Measurements from ENCODE around the gene IL17B. TPM values are rescaled to one million over a fixed set of nuclear protein-coding genes. Genes with fewer than 3 reads are reported as not detected.

Gene IL17B
- total and polyA plus RNA-seq, 2 donors (not counting 3 experiments of a cell fraction or from before 2014, with no cell fraction given), result not detected

DNA sequence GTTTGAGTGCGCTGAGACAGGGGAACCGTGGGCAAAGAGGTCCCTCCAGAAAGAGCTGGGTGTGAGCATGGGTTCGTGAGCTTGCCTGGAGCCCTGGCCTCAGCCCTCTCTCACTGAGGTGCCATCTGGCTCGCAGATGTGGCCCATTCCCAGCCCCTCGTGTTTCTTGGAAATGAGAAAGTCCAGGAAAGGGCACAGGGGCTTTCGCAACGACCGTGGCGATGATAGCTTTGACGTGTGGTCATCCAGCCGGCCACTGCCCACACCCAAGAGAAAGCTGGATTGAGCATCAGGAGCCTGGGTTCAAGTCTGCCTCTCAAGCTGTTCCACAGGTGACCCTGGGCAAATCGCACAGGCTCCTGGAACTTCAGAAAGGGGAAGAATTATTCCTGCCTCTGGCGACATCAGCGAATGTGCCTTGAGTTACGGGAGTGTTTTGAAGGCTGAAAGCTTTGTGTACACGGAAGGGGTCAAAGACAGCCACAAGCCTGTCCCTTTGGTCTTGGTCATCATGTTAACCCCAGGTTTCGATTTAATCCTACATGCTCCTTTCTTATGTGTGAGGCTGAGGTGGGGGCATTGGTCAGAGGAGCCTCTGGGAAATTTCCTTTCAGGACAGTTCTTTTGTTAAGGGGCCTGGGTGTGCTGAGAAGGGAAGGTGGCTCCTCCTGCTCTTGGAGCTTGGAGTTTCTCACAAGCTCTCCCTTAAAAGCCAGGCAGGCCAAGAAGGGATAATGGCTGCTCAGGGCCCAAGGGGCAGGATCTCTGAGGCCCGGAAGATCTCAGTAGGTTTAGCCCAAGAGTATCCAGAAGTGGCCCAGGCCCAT, 41.7 kb upstream of the IL17B start:
- dilution Hi-C loops (cut with MboI; ENCODE audit: extremely low pct_ligation_motif_present, low sequenced_read_pairs), result no loop called here
- no peak overlapping the region for H3K27ac ChIP-seq (ENCODE audit: insufficient read depth, low read depth, low read length)
- no peaks in the 10 kb centered on the region for H4K20me1 ChIP-seq (replicated peaks; ENCODE audit: control insufficient read depth, extremely low read depth, insufficient read depth, low read length)
- no peaks in the 10 kb centered on the region for H3K79me2 ChIP-seq (ENCODE audit: control insufficient read depth, insufficient read depth, low read length)
- H3K4me3 ChIP-seq (replicated peaks in 1 of 3; ENCODE audit: insufficient read depth in 1 of 3, low read depth in 1 of 3, low read length in 3 of 3), result no peak overlapping the region
- intact Hi-C loops (cut with micrococcal nuclease), result no loop called here
- DNase-seq (ENCODE audit: low read depth, low spot score), result no peak
- H3K4me1 ChIP-seq (ENCODE audit: control insufficient read depth, extremely low read depth, insufficient read depth, low read length), result peaks cover 10% of the 10 kb centered on the region
- ChIA-PET POLR2A (interaction anchor here (0.5 kb wide), 1 partner anchor 199 kb away, joined by 4 read pairs; no protein-coding TSS in a partner anchor), CTCF (interaction anchor here (0.9 to 2.4 kb wide), 3 partner anchors 8 to 14 kb away, joined by 3 to 10 read pairs (median 4); no protein-coding TSS in a partner anchor)
- BruUV-seq (replicated peaks), result no TSS peak
- H3K9me1 ChIP-seq (replicated peaks; ENCODE audit: control insufficient read depth, extremely low read depth, insufficient read depth, low read length), result no peaks in the 10 kb centered on the region
- no peaks in the 10 kb centered on the region for H3K9me3 ChIP-seq (replicated peaks; ENCODE audit: control insufficient read depth, insufficient read depth, low read length)
- no peak overlapping the region for H2AFZ ChIP-seq (ENCODE audit: low read depth, low read length)
- no peak overlapping the region for H3K9ac ChIP-seq (replicated peaks; ENCODE audit: extremely low read depth, insufficient read depth, low read length)
- H3K27me3 ChIP-seq (ENCODE audit: control insufficient read depth in 2 of 2, insufficient read depth in 2 of 2, low read length in 2 of 2), result no peaks in the 10 kb centered on the region
- no peak for TF ChIP-seq GATA2 (IDR thresholded peaks at IDR 0.05; ENCODE audit: insufficient read depth, insufficient read length, low read depth, low read length)
- TF ChIP-seq, protein P1, sequence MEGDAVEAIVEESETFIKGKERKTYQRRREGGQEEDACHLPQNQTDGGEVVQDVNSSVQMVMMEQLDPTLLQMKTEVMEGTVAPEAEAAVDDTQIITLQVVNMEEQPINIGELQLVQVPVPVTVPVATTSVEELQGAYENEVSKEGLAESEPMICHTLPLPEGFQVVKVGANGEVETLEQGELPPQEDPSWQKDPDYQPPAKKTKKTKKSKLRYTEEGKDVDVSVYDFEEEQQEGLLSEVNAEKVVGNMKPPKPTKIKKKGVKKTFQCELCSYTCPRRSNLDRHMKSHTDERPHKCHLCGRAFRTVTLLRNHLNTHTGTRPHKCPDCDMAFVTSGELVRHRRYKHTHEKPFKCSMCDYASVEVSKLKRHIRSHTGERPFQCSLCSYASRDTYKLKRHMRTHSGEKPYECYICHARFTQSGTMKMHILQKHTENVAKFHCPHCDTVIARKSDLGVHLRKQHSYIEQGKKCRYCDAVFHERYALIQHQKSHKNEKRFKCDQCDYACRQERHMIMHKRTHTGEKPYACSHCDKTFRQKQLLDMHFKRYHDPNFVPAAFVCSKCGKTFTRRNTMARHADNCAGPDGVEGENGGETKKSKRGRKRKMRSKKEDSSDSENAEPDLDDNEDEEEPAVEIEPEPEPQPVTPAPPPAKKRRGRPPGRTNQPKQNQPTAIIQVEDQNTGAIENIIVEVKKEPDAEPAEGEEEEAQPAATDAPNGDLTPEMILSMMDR (IDR thresholded peaks at IDR 0.05; ENCODE audit: extremely low read depth in 1 of 2, insufficient read depth in 1 of 2, low read depth in 1 of 2, low read length in 2 of 2), result no peak
- TF ChIP-seq POLR2A (IDR thresholded peaks at IDR 0.05; ENCODE audit: low read depth, low read length), result no peak
- TF ChIP-seq JUN (IDR thresholded peaks at IDR 0.05; ENCODE audit: borderline replicate concordance, insufficient read depth, insufficient read length, low read depth), result no peak
- no peaks in the 10 kb centered on the region for H3K36me3 ChIP-seq (ENCODE audit: control insufficient read depth in 2 of 2, extremely low read depth in 1 of 2, insufficient read depth in 2 of 2, low read length in 2 of 2)
- FAIRE-seq, result no peak
- H3K4me2 ChIP-seq (ENCODE audit: insufficient read depth, low read length), result no peak overlapping the region

All from endothelial cell of umbilical vein (primary cell).